ENCODE measurements around the gene SLC30A2.

SLC30A2 gene

DNA sequence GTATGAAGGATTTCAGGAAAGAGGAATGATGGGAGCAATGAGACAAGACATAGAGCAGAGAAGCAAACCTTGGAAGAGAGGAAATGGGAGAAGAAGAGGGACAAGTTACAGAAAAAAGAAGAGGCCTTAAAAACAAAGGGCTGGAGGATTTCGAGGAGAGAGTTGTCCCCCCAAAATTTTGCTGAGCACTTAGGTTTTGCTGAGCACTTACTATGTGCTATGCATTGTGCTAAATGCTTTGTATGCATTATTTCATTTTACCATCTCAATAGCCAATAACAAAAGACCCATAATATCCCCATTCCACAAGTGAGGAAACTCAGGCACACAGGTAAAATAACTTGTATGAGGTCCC, 24.0 kb upstream of the SLC30A2 start:
- no peak for DNase-seq (ENCODE audit: low read depth)

DNA sequence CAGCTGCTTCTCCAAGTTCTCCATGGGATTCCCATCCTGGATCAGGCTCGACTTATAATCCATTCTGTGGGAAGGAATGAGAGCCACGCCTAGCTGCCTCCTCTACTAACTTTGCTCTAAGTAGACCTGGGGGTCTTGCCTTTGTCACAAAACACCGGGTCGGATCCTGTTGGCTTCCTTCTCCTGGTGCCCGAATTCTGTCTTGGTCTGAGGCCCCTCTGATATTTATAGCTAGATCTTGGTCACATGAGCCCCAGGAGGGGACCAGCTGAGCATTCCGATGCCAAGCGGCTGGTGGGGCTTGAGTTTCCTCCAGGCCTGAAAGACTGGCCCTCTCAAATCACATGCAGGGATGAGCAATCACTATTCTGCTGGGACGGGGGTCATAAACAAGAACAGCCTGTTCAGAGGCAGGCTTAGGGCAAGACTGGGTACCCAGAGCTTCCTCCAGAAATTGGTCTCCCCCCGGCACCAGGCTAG, 21.6 kb upstream of the SLC30A2 start, which contains the start of gene TRIM63:
Gene TRIM63 (minus strand): TSS at position 199 of the 480 bp plus-strand sequence. CDS start 136 bp downstream, at position 63.
- peak; percentile 18 for DNase-seq (ENCODE audit: low read depth)

DNA sequence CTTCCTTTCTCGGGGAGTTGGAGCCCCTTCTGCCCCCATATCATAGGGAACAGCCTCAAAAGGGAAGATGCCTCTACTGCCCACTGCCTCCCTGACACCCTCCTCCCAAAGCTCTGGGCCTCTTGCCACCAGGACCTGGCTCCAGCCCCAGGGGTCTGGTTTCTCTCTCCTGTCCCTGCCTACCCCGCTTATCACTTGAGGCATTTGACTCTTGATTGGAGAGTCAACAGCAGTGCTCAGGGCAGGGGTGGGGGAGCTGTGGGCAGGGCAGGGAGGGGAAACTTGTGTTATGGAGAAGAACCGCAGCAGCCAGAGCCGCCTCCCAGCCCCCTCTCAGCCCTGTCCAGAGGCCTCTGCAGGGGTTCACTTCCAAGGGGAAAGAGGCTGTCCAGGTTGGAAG, 20.9 kb upstream of the SLC30A2 start:
- no peak for DNase-seq (ENCODE audit: low read depth)

DNA sequence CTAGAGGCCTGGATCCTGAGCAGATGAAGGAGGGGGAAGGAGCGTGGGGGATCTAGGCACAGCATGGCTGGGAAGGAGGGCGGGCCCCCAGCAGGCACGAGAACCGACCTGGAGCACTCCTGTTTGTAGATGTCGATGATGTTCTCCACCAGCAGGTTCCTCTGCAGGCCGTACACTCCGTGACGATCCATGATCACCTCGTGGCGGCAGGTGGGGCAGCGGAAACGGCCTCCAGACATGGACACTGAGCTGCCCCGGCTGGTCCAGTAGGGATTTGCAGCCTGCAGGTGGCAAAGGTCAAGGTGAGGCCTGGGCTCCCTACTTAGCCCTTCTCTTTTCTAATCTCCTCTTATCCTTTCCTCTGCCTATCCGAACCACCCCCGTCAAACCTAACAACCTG, 20.2 kb upstream of the SLC30A2 start:
- no peak for DNase-seq (ENCODE audit: low read depth)

DNA sequence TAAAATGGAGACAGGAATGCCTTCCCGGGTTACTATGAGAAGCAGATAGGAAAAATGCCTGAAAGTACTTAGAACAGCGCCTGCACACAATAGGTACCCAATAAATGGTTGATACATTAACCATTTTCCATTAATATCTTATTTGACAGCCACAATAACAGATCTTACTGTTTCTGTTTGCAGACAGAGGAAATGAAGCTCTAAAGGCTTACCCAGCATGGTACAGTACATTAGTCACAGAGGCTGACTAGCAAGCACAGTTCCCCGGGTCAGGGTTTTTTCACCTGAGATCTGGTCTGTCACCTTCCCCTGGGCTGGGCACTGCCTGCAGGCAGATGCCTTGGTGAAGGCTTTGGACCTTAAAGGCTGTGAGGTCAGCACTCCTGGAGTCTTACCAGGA, 18.6 kb upstream of the SLC30A2 start:
- DNase-seq (ENCODE audit: low read depth): no peak

DNA sequence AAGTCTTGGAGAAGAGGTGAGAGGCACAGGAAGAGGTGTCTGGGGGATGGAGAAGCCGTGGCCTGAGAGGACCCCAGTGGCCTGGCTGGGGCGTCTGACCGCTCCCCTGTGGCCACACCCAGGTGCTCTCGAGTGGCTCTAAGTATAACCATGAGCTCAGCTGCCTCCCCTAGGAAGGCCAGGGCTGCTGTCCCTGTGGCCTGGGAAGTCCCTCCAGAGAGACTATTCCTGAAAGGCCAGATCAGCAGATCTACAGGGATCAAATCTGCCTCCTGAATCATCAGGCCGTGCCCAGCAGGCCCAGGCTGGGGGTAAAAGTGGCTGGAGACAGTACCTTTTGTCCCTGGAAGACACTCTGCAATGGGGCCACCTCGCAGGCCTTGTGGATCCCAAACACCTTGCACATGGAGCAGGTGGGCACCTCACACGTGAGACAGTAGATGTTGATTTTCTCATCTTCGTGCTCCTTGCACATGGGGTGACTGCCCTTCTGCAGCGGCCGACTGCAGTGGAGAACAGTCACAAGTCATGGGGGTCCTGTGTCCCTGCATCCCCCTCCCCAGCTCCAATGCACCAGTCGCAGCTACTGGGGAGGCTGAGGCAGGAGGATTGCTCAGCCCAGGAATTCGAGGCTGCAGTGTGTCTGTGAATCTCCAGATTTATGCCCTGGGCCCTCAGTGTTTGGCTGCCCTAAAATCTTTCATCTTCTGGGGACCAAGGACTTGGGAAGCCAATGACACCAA, 15.1 kb upstream of the SLC30A2 start:
- no peak for DNase-seq (ENCODE audit: low read depth)

DNA sequence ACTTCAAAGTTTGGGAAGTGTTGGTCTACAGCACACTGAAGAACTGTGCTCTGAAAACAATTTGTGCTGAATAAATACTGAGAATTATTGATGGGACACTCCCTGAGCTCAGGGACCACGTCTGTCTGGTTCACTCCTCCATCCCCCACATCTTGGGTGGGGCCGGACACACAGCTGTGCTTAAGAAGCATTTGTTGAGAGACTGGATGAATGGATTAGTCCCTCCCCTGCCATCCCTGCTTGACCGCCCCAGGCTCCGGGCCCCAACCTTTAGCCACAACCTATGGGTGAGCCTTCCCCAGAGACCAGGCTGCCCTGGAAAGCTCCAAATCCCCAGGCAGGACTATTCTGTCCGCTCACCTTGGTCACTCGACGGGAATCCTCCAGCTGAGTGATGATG, 14.0 kb upstream of the SLC30A2 start:
- no peak for DNase-seq (ENCODE audit: low read depth)

DNA sequence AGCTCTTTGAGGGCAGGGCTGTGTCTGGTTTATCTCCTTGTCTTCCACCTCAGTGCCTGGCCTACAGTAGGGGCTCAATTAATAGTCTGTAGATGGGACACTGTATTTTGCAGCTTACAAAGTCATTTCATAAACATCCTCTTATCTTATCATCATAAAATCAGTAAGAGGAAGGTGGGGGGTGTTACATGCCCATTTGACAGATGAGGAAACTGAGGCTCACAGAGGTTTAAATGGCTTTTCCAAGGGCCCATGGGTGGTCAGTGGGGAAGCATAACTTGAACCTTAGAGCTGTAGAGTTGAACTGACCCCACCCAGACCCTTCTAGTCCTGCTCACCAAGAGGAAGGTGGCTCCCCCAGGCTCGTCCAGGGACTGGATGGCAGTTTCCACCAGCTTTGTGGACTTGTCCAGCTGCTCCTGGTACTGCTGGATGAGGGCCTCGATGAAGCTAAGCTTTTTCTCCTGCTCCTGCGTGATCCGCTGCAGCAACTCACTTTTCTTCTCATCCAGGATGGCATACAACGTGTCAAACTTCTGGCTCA, 12.2 kb upstream of the SLC30A2 start:
- DNase-seq (ENCODE audit: low read depth): no peak

DNA sequence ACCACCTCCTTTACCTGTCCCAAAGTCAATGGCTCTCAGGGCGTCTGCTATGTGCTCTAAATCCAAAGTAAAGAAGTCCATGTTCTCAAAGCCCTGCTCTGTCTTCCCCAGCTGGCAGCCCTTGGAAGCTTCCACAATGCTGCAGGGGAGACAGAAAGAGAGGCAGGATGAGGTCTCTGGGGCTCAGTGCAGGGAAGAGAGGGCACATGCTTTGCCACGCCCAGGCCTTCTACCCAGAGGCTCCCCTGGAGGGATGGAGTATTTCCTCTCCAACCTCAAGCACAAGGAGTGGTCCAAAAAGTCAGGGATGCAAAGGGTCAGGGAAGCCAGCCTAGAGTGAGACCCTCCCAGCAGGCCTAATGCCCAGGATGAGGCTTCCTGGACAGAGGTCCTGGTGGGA, 11.3 kb upstream of the SLC30A2 start:
- DNase-seq (ENCODE audit: low read depth): no peak

DNA sequence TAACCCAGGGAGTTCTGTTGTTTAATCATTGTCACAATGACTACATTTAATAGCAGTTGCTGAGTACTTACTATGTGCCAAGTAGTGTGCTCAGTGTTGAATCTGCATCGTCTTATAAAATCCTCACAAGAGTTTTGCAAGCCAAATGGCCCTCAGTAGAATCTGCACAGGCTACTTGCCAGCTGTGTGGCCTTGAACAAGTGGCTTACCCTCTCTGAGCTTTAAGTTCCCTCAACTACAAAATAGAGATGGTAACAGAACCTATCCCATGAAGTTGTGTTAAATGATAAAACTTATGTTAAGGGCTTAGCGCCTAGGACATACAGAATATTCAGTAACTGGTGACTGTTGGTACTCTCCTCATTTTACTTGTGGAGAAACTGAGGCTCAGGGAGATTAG, 9.1 kb upstream of the SLC30A2 start:
- DNase-seq (ENCODE audit: low read depth): no peak

DNA sequence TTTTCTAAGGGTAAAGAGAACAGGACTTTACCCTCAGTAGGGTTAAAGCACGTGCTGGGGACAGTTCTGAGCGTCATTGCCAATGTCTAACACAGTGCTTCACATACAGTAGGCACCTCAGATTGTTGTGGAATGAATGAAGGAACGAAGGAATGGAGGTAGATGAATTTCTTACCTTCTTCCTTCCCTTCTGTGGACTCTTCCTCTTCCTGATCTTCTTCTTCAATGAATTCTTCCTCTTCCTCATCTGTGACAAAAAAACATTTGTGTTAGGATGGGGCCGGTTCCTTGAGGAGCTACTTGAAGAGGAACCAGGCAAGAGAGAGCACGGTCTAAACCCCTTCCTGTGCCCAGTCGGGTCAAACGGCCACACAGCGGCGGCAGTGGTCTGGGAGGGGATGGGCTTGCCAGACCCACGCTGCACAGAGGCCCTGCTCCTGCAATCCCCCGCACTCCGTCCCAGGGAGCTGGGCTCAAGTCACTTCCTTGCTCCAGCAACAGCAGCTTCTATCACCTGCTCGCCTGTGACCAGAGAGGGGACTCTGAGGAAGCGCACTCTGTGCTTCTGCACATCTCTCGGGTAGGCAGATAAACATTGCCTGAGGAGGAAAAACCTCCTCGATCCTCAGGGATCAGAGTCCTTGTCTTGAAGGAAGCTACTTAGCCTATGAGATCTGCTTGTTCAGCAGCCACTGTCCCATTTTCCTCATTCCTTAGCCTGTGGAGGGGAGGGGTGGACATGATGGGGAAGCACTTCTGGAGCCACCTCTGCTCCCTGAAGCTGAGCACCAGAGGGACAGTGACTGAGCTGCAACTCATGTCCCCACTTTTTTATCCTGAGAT, 8.0 kb upstream of the SLC30A2 start:
- DNase-seq (ENCODE audit: low read depth): no peak

DNA sequence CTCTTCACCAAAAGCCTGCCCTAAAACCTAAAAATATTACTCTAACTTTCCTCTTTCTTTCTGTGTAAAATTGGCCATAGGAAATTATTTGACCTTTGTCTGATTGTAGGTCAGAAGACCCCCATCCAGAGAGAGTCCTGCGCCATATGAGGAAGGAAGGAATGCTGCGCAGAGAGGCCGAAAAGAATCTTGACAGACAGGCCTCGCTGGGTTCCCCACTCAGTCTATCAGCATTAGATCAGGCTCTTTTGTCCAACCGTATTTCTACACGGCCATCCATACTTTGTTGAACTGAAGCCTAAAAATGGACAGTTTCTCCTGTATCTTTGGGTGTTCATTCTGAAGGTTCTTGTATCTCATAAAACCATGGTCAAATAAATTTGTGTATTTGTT, 4.3 kb upstream of the SLC30A2 start:
- DNase-seq (ENCODE audit: low read depth): no peak

DNA sequence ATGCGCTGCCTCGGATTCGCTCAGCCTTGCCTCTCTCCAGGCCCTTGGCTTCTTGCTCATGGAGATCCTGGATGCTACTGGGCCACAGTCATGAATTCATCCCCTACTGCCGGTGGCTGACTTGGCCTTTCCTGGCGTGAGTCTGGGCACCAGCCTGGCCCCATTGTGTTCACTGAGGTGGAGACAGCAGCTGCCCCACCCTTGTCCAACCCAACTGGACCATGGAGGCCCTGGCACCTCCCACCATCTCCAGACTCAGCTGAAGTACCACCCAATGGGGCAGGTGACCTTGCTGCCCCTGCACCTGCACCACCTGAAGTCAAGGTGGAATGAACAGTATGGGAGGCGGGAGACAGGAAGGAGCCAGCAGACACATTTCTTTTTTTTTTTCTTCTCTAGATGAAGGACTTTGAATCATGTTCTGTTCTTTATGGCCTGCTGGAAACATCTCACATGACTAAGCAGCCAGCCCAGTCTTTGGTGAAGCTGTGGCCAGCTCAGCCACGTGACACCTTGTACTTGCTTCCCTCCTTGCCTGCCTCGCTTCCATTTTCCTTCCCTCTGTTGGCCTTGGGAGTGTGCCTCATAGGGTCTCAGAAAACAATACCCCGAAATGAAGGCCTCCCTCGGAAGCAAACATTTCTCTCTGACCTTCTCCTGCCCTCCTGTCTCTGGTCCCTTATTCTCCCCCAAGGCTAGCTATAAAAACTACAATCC, 3.8 kb upstream of the SLC30A2 start:
- DNase-seq (ENCODE audit: low read depth): no peak

DNA sequence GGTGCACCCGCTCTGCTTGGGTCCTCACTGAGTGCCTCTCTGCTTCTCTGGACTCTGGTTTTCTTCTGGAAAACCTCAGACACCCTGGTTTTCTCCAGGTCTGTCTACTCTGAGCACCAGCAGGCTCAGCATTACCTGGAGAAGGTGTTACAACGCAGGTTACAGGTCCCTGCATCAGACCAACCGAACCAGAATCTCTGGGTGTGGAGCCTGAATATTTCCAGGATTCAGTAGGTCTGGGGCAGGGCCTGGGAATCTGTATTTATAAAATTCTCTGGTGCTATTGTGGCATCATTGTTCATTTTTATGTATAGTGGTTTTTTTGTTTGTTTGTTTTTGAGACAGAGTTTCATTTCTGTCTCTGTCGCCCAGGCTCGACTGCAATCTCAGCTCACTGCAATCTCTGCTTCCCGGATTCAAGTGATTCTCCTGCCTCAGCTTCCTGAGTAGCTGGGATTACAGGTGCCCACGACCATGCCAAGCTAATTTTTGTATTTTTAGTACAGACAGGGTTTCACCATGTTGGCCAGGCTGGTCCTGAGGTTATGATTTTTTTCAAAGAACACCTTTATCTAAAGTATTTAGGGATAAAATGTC, 1.5 kb upstream of the SLC30A2 start:
- no peak for DNase-seq (ENCODE audit: low read depth)

DNA sequence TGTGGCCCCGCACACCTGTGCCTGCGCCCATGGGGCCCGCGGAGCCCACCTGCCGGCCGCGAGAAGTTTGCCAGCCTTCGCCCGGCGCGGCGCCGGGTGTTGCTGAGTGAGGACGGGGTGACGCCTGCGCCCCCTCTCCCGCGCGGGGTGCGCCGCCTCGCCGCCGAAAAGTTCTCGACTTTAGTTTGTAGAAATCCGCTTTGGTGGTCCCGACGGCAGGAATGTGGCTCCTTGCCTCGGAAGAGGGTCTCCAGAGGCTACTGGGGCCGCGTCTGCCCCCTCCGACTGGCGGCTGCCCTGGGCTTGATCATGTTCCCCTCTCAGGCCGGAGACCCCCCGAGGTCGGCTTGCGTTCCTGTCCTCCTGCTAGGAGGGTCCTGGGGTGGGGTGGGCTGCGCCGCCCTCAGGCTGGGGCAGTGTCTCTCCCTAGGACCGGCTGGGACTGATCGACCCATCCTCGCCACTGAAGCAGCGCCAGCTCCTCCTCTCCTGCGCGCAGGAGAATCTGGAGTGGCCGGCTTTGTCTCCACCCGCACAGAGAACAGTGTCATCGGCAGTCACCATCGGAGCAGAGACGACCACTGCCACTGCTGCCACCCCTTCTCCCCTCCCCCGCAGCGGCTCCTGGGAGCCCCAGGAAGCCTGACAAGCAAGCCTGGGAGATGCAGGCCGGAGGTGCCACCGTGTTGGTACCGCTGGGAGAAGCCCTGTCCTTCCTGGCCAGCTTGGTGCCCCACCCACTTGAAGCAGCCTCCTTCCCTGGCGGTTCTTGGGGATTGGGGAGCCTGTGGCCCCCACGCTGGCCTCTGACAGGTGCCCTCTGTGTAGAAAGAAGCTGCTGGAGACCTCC, 553 bp upstream of the SLC30A2 start:
- no peak for DNase-seq (ENCODE audit: low read depth)

DNA sequence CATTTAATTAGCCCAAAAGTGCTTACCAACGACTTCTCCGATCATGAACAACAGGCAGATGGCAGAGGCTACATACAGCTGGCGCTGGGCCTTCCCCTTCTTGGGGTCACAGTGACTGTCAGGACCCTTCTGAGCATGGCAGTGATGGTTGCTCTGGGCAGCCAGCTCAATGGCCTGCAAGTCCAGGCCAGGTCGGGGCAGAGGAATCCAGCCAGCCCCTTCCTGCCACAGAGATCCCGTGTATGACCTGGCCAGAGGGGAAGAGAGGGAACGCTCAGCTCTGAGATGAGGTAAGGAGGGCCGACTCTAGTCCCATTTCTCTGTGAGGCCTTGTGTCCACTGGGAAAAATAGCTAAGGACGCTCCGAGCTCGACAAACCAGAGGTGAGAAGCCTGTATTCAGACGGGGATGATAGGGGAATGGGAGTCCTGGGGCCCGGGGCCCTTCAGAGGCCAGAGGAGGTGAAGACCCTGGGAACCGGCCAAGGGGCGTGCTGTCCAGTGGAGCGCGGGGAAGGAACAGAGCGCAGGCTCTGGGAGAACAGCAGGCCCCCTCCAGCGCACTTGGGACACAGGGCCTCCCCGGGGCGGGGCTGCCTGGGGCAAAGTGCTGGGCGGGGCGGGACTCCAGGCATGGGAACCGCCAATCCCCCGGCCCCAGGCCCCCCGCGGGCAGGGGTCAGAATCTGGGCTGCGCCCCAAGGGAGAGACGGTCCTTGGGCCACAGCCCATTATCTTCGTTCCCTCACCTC, 772 bp downstream of the SLC30A2 start:
- no peak for DNase-seq (ENCODE audit: low read depth)

DNA sequence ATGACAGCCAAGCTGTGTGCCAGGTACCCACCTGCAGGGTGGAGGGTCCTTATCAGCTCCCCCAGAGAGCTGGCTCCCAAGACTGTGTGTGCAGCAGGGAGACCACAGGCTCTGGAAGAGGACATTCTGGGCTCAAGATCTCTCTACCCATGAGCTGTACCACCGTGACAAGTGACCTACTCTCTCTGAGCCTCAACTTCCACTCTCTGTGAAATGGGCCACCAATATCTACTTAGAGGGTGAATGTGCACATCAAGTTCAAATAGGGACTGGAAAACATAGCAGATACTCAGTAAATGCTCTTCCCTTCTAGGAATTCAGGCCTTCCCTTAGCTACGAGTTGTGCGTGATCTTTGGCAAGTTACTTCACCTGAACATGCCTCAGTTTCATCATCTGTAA, 1.5 kb downstream of the SLC30A2 start:
- no peak for DNase-seq (ENCODE audit: low read depth)

DNA sequence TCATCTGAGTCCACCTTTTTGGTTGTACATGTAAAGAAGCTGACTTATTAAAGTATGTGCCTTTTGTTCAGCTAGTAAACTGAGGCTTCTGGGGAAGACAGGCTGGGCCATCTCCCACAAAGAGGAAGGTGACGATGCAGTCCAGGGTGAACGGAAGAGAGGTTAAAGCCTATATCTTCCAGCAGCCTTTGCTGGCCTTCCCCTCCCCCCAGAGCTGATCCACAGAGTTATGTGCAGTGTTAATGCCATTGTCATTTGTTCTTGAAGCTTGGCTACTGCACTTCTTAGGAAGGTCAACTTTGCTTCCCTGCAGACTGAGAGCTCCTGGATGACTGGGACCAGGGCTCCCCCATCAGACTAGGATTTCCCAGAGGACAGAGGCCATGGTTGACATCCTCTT, 2.2 kb downstream of the SLC30A2 start:
- no peak for DNase-seq (ENCODE audit: low read depth)

DNA sequence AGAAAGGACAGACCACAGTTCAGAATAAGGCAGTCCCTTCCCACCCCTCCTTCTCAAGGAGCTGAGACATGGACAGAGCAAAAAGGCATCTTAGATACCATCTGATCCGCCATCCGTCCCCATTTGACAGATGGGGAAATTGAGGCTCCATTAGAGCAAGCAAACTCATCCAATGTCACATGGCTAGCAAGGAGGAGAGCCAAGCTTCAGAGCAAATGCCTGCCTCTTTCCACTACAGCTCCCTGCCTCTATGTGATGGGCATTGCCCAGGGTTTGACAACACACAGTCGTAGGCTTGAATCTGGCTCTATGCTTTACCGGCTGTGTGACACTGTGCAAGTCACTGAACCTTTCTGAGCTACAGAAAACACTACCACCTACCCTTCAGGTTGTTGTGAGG, 3.9 kb downstream of the SLC30A2 start:
- no peak for DNase-seq (ENCODE audit: low read depth)

DNA sequence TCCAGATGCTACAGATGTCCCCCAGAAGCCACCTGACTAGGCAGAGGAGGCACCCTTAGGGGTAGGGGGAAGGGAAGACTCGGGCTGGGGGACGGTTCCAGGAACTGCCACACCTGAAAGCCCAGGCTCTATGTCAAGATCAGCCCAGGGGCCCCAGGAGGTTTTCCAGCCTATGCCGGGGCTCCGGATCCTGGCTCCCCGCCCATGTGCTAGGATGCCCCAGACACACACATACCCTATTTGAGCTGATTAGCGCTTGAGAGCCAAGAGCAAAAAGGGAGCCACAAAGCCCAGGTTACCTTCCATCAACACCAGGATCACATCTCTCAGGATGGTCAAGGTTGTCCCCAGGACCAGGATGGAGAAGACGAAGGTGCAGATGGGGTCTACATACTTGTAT, 4.5 kb downstream of the SLC30A2 start:
- no peak for DNase-seq (ENCODE audit: low read depth)

Measured in stromal cell of bone marrow (primary cell).